HEK293 (cell line): ENCODE measurements around the gene PRKG1.

Source experiments
- KLF1 ChIP-seq: fragments of 450-650 bp; formaldehyde crosslinking; IDR thresholded peaks from 2 replicates; pipeline ENCODE4 v1.5.1; 2016; ENCODE audit warnings: missing biosample characterization, missing genetic modification characterization
- MEIS1 ChIP-seq: sonication (generic); formaldehyde crosslinking; IDR thresholded peaks from 2 replicates; pipeline ENCODE4 v1.8.1; 2022; ENCODE audit warnings: missing genetic modification reagents, mild to moderate bottlenecking, borderline replicate concordance
- REST ChIP-seq: fragments of 450-650 bp; formaldehyde crosslinking; IDR thresholded peaks from 2 replicates; pipeline ENCODE4 v1.5.1; 2016; ENCODE audit warnings: missing biosample characterization, missing genetic modification characterization
- YY1 ChIP-seq: fragments of 450-650 bp; formaldehyde crosslinking; IDR thresholded peaks from 2 replicates; pipeline ENCODE4 v1.5.1; 2018; ENCODE audit warnings: missing biosample characterization, missing genetic modification characterization
- ZBTB8A ChIP-seq: fragments of 450-650 bp; formaldehyde crosslinking; IDR thresholded peaks from 2 replicates; pipeline ENCODE4 v1.5.1; 2016; ENCODE audit warnings: missing biosample characterization, missing genetic modification characterization
- ZNF341 ChIP-seq: fragments of 450-650 bp; formaldehyde crosslinking; IDR thresholded peaks from 2 replicates; pipeline ENCODE4; 2016; ENCODE audit warnings: low read depth, missing biosample characterization, missing genetic modification characterization
- ZNF561 ChIP-seq: fragments of 450-650 bp; IDR thresholded peaks from 2 replicates; pipeline ENCODE4 v1.5.1; 2018; ENCODE audit warnings: missing biosample characterization, missing genetic modification characterization, borderline replicate concordance
- ZNF626 ChIP-seq: fragments of 450-650 bp; sonication (Bioruptor Pico); formaldehyde crosslinking; IDR thresholded peaks from 2 replicates; pipeline ENCODE4 v1.5.1; 2018; ENCODE audit warnings: missing biosample characterization, missing genetic modification characterization, inconsistent platforms
- TF ChIP-seq, protein P1 (sequence below): fragments of 450-650 bp; formaldehyde crosslinking; IDR thresholded peaks from 2 replicates; pipeline ENCODE4 v1.5.1; 2016; ENCODE audit warnings: missing biosample characterization, missing genetic modification characterization
- TF ChIP-seq, protein P2 (sequence below): fragments of 450-650 bp; formaldehyde crosslinking; IDR thresholded peaks from 2 replicates; pipeline ENCODE4 v1.5.1; 2016; ENCODE audit warnings: missing biosample characterization, missing genetic modification characterization
- TF ChIP-seq, protein P3 (sequence below): fragments of 450-650 bp; formaldehyde crosslinking; IDR thresholded peaks from 2 replicates; pipeline ENCODE4 v1.5.1; 2016; ENCODE audit warnings: missing biosample characterization, missing genetic modification characterization
- TF ChIP-seq, protein P4 (sequence below): fragments of 450-650 bp; formaldehyde crosslinking; IDR thresholded peaks from 2 replicates; pipeline ENCODE4 v1.5.1; 2016; ENCODE audit warnings: missing biosample characterization, missing genetic modification characterization, low read depth
- TF ChIP-seq, protein P5 (sequence below): fragments of 450-650 bp; formaldehyde crosslinking; IDR thresholded peaks from 2 replicates; pipeline ENCODE4 v1.5.1; 2016; ENCODE audit warnings: missing biosample characterization, missing genetic modification characterization

DNA sequence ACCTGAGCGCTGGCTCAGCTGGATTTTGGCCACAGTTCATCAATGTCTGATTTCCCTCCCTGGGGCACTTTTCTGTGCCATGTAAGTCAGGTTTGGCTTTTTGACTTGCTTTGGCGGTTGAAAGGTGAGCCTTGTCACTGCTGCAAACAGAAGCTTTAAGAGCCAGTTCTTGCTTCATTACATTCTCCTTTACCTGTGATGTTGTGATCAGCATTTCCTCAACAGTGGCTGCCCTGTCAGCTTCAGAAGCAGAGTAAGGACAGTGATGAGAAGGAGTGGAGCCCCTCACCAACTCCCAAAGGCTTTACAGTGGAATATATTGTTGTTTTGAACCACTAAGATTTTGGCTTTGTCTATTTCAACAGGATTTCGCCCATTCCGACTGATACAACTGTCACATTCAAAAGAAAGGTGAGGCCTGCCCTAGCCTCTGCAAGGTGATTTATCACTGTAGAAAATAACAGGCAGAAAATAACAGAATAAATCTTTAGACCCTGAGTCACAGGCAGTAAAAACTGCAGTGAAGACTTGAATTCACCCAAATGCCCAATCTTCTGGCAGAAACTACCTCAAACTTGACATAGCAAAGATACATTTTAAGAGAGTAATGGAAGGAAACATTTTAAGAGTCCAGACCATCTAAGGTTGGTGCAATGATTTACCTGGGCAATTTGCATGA is 1226.5 kb downstream of the PRKG1 start:
- TF ChIP-seq KLF1 (tag by site-specific recombination) (no peak), ZBTB8A (tag by site-specific recombination) (no peak), REST (no peak), MEIS1 (CRISPR knock-in tag) (no peak), ZNF341 (no peak), ZNF626 (tag by site-specific recombination) (no peak), YY1 (tag by site-specific recombination) (no peak), ZNF561 (tag by site-specific recombination) (no peak)
- TF ChIP-seq, protein P1, sequence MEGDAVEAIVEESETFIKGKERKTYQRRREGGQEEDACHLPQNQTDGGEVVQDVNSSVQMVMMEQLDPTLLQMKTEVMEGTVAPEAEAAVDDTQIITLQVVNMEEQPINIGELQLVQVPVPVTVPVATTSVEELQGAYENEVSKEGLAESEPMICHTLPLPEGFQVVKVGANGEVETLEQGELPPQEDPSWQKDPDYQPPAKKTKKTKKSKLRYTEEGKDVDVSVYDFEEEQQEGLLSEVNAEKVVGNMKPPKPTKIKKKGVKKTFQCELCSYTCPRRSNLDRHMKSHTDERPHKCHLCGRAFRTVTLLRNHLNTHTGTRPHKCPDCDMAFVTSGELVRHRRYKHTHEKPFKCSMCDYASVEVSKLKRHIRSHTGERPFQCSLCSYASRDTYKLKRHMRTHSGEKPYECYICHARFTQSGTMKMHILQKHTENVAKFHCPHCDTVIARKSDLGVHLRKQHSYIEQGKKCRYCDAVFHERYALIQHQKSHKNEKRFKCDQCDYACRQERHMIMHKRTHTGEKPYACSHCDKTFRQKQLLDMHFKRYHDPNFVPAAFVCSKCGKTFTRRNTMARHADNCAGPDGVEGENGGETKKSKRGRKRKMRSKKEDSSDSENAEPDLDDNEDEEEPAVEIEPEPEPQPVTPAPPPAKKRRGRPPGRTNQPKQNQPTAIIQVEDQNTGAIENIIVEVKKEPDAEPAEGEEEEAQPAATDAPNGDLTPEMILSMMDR (tag by site-specific recombination), result no peak
- TF ChIP-seq, protein P2, sequence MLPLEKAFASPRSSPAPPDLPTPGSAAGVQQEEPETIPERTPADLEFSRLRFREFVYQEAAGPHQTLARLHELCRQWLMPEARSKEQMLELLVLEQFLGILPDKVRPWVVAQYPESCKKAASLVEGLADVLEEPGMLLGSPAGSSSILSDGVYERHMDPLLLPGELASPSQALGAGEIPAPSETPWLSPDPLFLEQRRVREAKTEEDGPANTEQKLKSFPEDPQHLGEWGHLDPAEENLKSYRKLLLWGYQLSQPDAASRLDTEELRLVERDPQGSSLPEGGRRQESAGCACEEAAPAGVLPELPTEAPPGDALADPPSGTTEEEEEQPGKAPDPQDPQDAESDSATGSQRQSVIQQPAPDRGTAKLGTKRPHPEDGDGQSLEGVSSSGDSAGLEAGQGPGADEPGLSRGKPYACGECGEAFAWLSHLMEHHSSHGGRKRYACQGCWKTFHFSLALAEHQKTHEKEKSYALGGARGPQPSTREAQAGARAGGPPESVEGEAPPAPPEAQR (tag by site-specific recombination), result no peak
- TF ChIP-seq, protein P3, sequence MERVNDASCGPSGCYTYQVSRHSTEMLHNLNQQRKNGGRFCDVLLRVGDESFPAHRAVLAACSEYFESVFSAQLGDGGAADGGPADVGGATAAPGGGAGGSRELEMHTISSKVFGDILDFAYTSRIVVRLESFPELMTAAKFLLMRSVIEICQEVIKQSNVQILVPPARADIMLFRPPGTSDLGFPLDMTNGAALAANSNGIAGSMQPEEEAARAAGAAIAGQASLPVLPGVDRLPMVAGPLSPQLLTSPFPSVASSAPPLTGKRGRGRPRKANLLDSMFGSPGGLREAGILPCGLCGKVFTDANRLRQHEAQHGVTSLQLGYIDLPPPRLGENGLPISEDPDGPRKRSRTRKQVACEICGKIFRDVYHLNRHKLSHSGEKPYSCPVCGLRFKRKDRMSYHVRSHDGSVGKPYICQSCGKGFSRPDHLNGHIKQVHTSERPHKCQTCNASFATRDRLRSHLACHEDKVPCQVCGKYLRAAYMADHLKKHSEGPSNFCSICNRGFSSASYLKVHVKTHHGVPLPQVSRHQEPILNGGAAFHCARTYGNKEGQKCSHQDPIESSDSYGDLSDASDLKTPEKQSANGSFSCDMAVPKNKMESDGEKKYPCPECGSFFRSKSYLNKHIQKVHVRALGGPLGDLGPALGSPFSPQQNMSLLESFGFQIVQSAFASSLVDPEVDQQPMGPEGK (tag by site-specific recombination), result no peak
- TF ChIP-seq, protein P4, sequence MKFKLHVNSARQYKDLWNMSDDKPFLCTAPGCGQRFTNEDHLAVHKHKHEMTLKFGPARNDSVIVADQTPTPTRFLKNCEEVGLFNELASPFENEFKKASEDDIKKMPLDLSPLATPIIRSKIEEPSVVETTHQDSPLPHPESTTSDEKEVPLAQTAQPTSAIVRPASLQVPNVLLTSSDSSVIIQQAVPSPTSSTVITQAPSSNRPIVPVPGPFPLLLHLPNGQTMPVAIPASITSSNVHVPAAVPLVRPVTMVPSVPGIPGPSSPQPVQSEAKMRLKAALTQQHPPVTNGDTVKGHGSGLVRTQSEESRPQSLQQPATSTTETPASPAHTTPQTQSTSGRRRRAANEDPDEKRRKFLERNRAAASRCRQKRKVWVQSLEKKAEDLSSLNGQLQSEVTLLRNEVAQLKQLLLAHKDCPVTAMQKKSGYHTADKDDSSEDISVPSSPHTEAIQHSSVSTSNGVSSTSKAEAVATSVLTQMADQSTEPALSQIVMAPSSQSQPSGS (tag by site-specific recombination), result no peak
- TF ChIP-seq, protein P5, sequence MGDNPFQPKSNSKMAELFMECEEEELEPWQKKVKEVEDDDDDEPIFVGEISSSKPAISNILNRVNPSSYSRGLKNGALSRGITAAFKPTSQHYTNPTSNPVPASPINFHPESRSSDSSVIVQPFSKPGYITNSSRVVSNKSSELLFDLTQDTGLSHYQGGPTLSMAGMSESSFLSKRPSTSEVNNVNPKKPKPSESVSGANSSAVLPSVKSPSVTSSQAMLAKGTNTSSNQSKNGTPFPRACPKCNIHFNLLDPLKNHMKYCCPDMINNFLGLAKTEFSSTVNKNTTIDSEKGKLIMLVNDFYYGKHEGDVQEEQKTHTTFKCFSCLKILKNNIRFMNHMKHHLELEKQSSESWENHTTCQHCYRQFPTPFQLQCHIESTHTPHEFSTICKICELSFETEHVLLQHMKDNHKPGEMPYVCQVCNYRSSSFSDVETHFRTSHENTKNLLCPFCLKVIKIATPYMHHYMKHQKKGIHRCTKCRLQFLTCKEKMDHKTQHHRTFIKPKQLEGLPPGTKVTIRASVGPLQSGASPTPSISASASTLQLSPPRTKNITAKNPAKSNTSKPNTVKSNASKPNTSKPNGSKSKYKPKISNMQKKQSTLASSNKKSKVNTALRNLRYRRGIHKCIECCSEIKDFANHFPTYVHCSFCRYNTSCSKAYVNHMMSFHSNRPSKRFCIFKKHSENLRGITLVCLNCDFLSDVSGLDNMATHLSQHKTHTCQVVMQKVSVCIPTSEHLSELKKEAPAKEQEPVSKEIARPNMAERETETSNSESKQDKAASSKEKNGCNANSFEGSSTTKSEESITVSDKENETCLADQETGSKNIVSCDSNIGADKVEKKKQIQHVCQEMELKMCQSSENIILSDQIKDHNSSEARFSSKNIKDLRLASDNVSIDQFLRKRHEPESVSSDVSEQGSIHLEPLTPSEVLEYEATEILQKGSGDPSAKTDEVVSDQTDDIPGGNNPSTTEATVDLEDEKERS, result no peak
